Stomach (tissue), 4 donors: ENCODE data around the gene ING2.

Experiments used
- POLR2A ChIP-seq, 4 donors: fragments of 450-650 bp; IDR thresholded peaks; one replicate each; pipeline ENCODE4 v1.6.1; 2016; ENCODE audit warnings: antibody characterized with exemption in 4 of 4, control low read depth in 2 of 4, mild to moderate bottlenecking in 1 of 4, moderate library complexity in 1 of 4
- TF ChIP-seq, protein P1 (sequence below), 7 experiments: fragments of 450-650 bp in 4 of 7; fragments of 200-600 bp in 3 of 7; sonication (generic) in 3 of 7; IDR thresholded peaks; one replicate each; pipeline ENCODE4 v1.5.1; 2016 to 2019; ENCODE audit warnings: antibody characterized with exemption in 7 of 7, control low read depth in 2 of 7, mild to moderate bottlenecking in 1 of 7

DNA sequence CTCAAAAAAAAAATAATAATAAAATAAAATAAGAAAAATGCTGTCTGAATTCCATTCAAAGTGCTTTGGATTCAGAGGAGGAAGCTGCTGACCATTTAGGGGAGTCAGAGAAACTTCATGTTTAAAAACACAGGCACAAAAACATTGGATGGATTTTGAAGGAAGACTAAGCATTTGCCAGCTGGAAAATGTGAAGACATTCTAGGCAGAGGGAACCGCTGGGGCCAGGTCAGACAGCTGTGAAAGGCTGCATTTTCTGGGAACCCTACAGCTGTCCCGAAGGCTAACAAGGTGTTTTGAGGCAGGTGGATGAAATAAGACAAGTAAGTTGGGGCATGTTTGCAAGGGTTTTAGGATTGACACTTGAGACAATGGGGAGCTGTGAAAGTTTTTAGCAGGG is 38.6 kb downstream of the ING2 start:
- TF ChIP-seq, protein P1, sequence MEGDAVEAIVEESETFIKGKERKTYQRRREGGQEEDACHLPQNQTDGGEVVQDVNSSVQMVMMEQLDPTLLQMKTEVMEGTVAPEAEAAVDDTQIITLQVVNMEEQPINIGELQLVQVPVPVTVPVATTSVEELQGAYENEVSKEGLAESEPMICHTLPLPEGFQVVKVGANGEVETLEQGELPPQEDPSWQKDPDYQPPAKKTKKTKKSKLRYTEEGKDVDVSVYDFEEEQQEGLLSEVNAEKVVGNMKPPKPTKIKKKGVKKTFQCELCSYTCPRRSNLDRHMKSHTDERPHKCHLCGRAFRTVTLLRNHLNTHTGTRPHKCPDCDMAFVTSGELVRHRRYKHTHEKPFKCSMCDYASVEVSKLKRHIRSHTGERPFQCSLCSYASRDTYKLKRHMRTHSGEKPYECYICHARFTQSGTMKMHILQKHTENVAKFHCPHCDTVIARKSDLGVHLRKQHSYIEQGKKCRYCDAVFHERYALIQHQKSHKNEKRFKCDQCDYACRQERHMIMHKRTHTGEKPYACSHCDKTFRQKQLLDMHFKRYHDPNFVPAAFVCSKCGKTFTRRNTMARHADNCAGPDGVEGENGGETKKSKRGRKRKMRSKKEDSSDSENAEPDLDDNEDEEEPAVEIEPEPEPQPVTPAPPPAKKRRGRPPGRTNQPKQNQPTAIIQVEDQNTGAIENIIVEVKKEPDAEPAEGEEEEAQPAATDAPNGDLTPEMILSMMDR (IDR thresholded peaks at IDR 0.05): no peak
- no peak for TF ChIP-seq POLR2A (IDR thresholded peaks at IDR 0.05)
